K562 (cell line): Measurements from ENCODE around the gene CERS5. TPM values are rescaled to one million over a fixed set of nuclear protein-coding genes. Genes with fewer than 3 reads are reported as not detected.

ENCODE experiments used
- CHD1 ChIP-seq: fragments of 200-600 bp; sonication (generic); IDR thresholded peaks from one replicate; pipeline ENCODE4 v1.6.1; 2012; ENCODE audit warnings: mild to moderate bottlenecking, moderate library complexity, low read length, inconsistent platforms
- CTCF ChIP-seq, 3 experiments: IDR thresholded peaks in 2 of 3; conservative IDR thresholded peaks in 1 of 3; 2 replicates each; pipeline ENCODE4 v1.5.1; 2011 to 2012; ENCODE audit warnings: low read length in 3 of 3, mild to moderate bottlenecking in 3 of 3, control low read depth in 2 of 3, improper control_type of control experiment in 1 of 3, inconsistent platforms in 1 of 3, low read depth in 1 of 3, mixed read lengths in 1 of 3, moderate library complexity in 1 of 3; ENCODE audit not compliant: insufficient read depth in 2 of 3
- DEAF1 ChIP-seq: fragments of 450-650 bp; formaldehyde crosslinking; IDR thresholded peaks from 2 replicates; pipeline ENCODE4 v1.4.0; 2020; ENCODE audit warnings: mild to moderate bottlenecking, moderate library complexity
- E2F3 ChIP-seq: fragments of 250-450 bp; sonication (Bioruptor Pico); IDR thresholded peaks from 2 replicates; pipeline ENCODE4 v1.4.0; 2020; ENCODE audit warnings: mild to moderate bottlenecking
- ETV1 ChIP-seq: fragments of 450-650 bp; conservative IDR thresholded peaks from 2 replicates; pipeline ENCODE4 v1.6.1; 2016; ENCODE audit warnings: missing genetic modification characterization, control low read depth, low read depth, missing compliant biosample characterization
- KDM1A ChIP-seq, 2 experiments: fragments of 450-650 bp; IDR thresholded peaks; 2 replicates each; pipeline ENCODE4 v1.6.1; 2016; ENCODE audit warnings: mild to moderate bottlenecking in 2 of 2
- KDM2B ChIP-seq: fragments of 250-450 bp; sonication (Bioruptor Pico); IDR thresholded peaks from 2 replicates; pipeline ENCODE4 v1.8.0; 2021; ENCODE audit warnings: mild to moderate bottlenecking, moderate library complexity
- NR4A1 ChIP-seq, 2 experiments: fragments of 250-450 bp in 1 of 2; fragments of 450-650 bp in 1 of 2; sonication (Bioruptor Pico) in 1 of 2; IDR thresholded peaks; 2 replicates each; pipeline versions ENCODE4 v1.4.0 to v1.6.1; 2016 to 2020; ENCODE audit warnings: mild to moderate bottlenecking in 2 of 2, missing compliant biosample characterization in 1 of 2, missing genetic modification characterization in 1 of 2, moderate library complexity in 1 of 2
- NRF1 ChIP-seq, 2 experiments: fragments of 450-650 bp; IDR thresholded peaks in 1 of 2; conservative IDR thresholded peaks in 1 of 2; 2 replicates each; pipeline ENCODE4 v1.6.1; 2014; ENCODE audit warnings: mild to moderate bottlenecking in 2 of 2
- PCBP1 ChIP-seq: fragments of 200-400 bp; formaldehyde crosslinking; IDR thresholded peaks from 2 replicates; pipeline ENCODE4 v1.6.1; 2018; ENCODE audit warnings: mild to moderate bottlenecking, low read depth, low read length; ENCODE audit not compliant: poor library complexity, severe bottlenecking
- POU5F1 ChIP-seq: fragments of 150-350 bp; IDR thresholded peaks from 2 replicates; pipeline ENCODE4 v1.6.1; 2014; ENCODE audit warnings: borderline replicate concordance, low read length, low read depth, mild to moderate bottlenecking; ENCODE audit not compliant: partially characterized antibody
- RAD21 ChIP-seq, 2 experiments: fragments of 250-450 bp in 1 of 2; fragments of 450-650 bp in 1 of 2; sonication (Bioruptor Pico) in 1 of 2; formaldehyde crosslinking in 1 of 2; IDR thresholded peaks in 1 of 2; conservative IDR thresholded peaks in 1 of 2; 2 replicates each; pipeline versions ENCODE4 v1.4.0 to v1.8.0; 2020 to 2022; ENCODE audit warnings: mild to moderate bottlenecking in 2 of 2, moderate library complexity in 1 of 2
- SMAD3 ChIP-seq: fragments of 450-650 bp; formaldehyde crosslinking; conservative IDR thresholded peaks from 2 replicates; pipeline ENCODE4 v1.4.0; 2020; ENCODE audit warnings: mild to moderate bottlenecking
- SMAD4 ChIP-seq: fragments of 250-450 bp; sonication (Bioruptor Pico); conservative IDR thresholded peaks from 2 replicates; pipeline ENCODE4 v1.8.0; 2021; ENCODE audit warnings: inconsistent platforms, mild to moderate bottlenecking, moderate library complexity
- STAT6 ChIP-seq: sonication (generic); formaldehyde crosslinking; IDR thresholded peaks from 2 replicates; pipeline ENCODE4 v1.8.1; 2023; ENCODE audit warnings: mild to moderate bottlenecking, missing genetic modification reagents
- ZNF518B ChIP-seq: fragments of 250-450 bp; sonication (Bioruptor Pico); IDR thresholded peaks from 2 replicates; pipeline ENCODE4 v1.5.0; 2021; ENCODE audit warnings: mild to moderate bottlenecking, moderate library complexity
- ZNF57 ChIP-seq: fragments of 450-650 bp; formaldehyde crosslinking; IDR thresholded peaks from 2 replicates; pipeline ENCODE4 v1.4.0; 2020; ENCODE audit warnings: mild to moderate bottlenecking, moderate library complexity
- polyA plus RNA-seq, 8 experiments: library from polyadenylated mRNA; depleted of rRNA in 4 of 8; stranded (reverse) in 5 of 8; unstranded in 3 of 8; fragments of >200 nt; fragmentation: Nextera tagmentation in 2 of 8; fragmentation: Illumina TruSeq in 1 of 8; extraction: Ambion mirVana in 2 of 8; extraction: Trizol in 1 of 8; gene quantifications; 2 replicates each; pipeline versions ENCODE4 v1.2.1 to v1.2.3, GENCODE V29; 2011 to 2014; ENCODE audit warnings: inconsistent platforms in 1 of 8, missing spikeins in 1 of 8
- total RNA-seq, 7 experiments: library from RNA; depleted of rRNA in 6 of 7; stranded (reverse); fragments of >200 nt in 6 of 7; fragmentation: Illumina TruSeq in 2 of 7; extraction: Trizol in 2 of 7; gene quantifications; 2 replicates each; pipeline versions ENCODE4 v1.2.1 to v1.2.3, GENCODE V29; 2011 to 2021; ENCODE audit warnings: low replicate concordance in 1 of 7

The CERS5 gene
- total and polyA plus RNA-seq, 9 of the 15 experiments (the other 6 are each of a cell fraction or from before 2014, with no cell fraction given), result 6.1 to 47.5 (median 17.8) TPM

GRCh38 chr12:50174971-50175715 is 8.0 kb upstream of the CERS5 start (continued):
- TF ChIP-seq CTCF (IDR thresholded peaks at IDR 0.05 in 2 of 3, conservative IDR thresholded peaks at IDR 0.05 in 1 of 3; ENCODE audit: insufficient read depth in 2 of 3, low read depth in 1 of 3, low read length in 3 of 3) (peak; percentile 52 to 87 (median 54); a peak in 5 of 6 replicates), RAD21 (CRISPR knock-in tag; conservative IDR thresholded peaks at IDR 0.05 in 1 of 2, IDR thresholded peaks at IDR 0.05 in 1 of 2) (peak; percentile 92 to 94), PCBP1 (no peak), ZNF57 (CRISPR knock-in tag) (no peak), SMAD3 (CRISPR knock-in tag) (no peak), ETV1 (tag) (no peak), POU5F1 (no peak), SMAD4 (CRISPR knock-in tag) (no peak), DEAF1 (CRISPR knock-in tag) (peak; percentile 87), E2F3 (CRISPR knock-in tag) (no peak), NRF1 (conservative IDR thresholded peaks at IDR 0.05 in 1 of 2, IDR thresholded peaks at IDR 0.05 in 1 of 2) (no peak), ZNF518B (CRISPR knock-in tag) (no peak), STAT6 (CRISPR knock-in tag) (no peak), KDM2B (no peak), CHD1 (no peak), NR4A1 (CRISPR knock-in tag; IDR thresholded peaks at IDR 0.05) (no peak), NR4A1 (tag; IDR thresholded peaks at IDR 0.05) (no peak), KDM1A (IDR thresholded peaks at IDR 0.05) (no peak)
